Endothelial cell of umbilical vein (primary cell): ENCODE data around the gene TLNRD1. TPM values are rescaled to one million over a fixed set of nuclear protein-coding genes. Genes with fewer than 3 reads are reported as not detected.

Experiments used
- BruUV-seq: library from RNA; stranded (reverse); fragments of 400-500 nt; replicated peaks from 2 replicates; lab custom pipeline; 2021; lab: Mats Ljungman, UMichigan
- CTCF ChIA-PET: fragments of 300-600, 350-600 bp; sonication (Branson Sonifier 250); formaldehyde crosslinking; loops from one replicate; lab custom pipeline; 2021; ENCODE audit warnings: antibody characterized with exemption, inconsistent platforms; lab: Charles Lee
- POLR2A ChIA-PET: fragments of 300-600, 350-600 bp; sonication (Branson Sonifier 250); formaldehyde crosslinking; loops from one replicate; lab custom pipeline; 2021; ENCODE audit warnings: antibody characterized with exemption, inconsistent platforms; lab: Charles Lee
- DNase-seq: peaks from one replicate; pipeline ENCODE4 v3.0.0-alpha.2; 2011; ENCODE audit warnings: low read depth, low spot score
- FAIRE-seq: peaks from 2 replicates; lab custom pipeline; 2011; peaks lifted over from hg19 to GRCh38; lab: Jason Lieb, UNC
- H2AFZ ChIP-seq: 2 replicates; pipeline ENCODE4 v1.6.0; 2012; ENCODE audit warnings: low read depth, low read length, control low read depth, inconsistent platforms
- H3K27ac ChIP-seq: 2 replicates; pipeline ENCODE4 v1.5.1; 2011; ENCODE audit warnings: low read depth, mild to moderate bottlenecking, control low read depth, low read length, moderate library complexity; ENCODE audit not compliant: insufficient read depth
- H3K27me3 ChIP-seq, 2 experiments: 2 replicates each; pipeline versions ENCODE4 v1.6.0 to v1.6.1; 2011; ENCODE audit warnings: low read length in 2 of 2, mixed read lengths in 1 of 2; ENCODE audit not compliant: control insufficient read depth in 2 of 2, insufficient read depth in 2 of 2
- H3K36me3 ChIP-seq, 2 experiments: 2 replicates in 1 of 2; 3 replicates in 1 of 2; pipeline ENCODE4 v1.5.1; 2011; ENCODE audit warnings: low read length in 2 of 2, mild to moderate bottlenecking in 1 of 2, moderate library complexity in 1 of 2; ENCODE audit not compliant: control insufficient read depth in 2 of 2, insufficient read depth in 2 of 2; ENCODE audit errors: extremely low read depth in 1 of 2
- H3K4me1 ChIP-seq: 3 replicates; pipeline ENCODE4 v1.5.1; 2011; ENCODE audit warnings: mild to moderate bottlenecking, low read length; ENCODE audit not compliant: control insufficient read depth, insufficient read depth; ENCODE audit errors: extremely low read depth
- H3K4me2 ChIP-seq: 2 replicates; pipeline ENCODE4 v1.6.1; 2011; ENCODE audit warnings: low read length, control low read depth, mixed read lengths; ENCODE audit not compliant: insufficient read depth
- H3K4me3 ChIP-seq, 3 experiments: fragments of 200-600 bp in 1 of 3; sonication (generic), shearing (Covaris generic) in 1 of 3; replicated peaks in 1 of 3; 2 replicates each; pipeline ENCODE4 v1.5.1; 2011 to 2016; ENCODE audit warnings: control low read depth in 3 of 3, low read length in 3 of 3, mild to moderate bottlenecking in 2 of 3, inconsistent platforms in 1 of 3, low read depth in 1 of 3, moderate library complexity in 1 of 3; ENCODE audit not compliant: insufficient read depth in 1 of 3
- H3K79me2 ChIP-seq: 2 replicates; pipeline ENCODE4 v1.6.0; 2012; ENCODE audit warnings: low read length, inconsistent platforms; ENCODE audit not compliant: control insufficient read depth, insufficient read depth
- H3K9ac ChIP-seq: replicated peaks from 2 replicates; pipeline ENCODE3; 2011; ENCODE audit warnings: low read length, control low read depth; ENCODE audit not compliant: insufficient read depth; ENCODE audit errors: extremely low read depth
- H3K9me1 ChIP-seq: replicated peaks from 3 replicates; pipeline ENCODE4 v1.6.0; 2011; ENCODE audit warnings: mild to moderate bottlenecking, low read length; ENCODE audit not compliant: control insufficient read depth, insufficient read depth; ENCODE audit errors: extremely low read depth
- H3K9me3 ChIP-seq: replicated peaks from 2 replicates; pipeline ENCODE4 v1.5.1; 2012; ENCODE audit warnings: low read length, inconsistent platforms; ENCODE audit not compliant: control insufficient read depth, insufficient read depth
- H4K20me1 ChIP-seq: replicated peaks from 2 replicates; pipeline ENCODE3; 2011; ENCODE audit warnings: mild to moderate bottlenecking, low read length; ENCODE audit not compliant: control insufficient read depth, insufficient read depth; ENCODE audit errors: extremely low read depth
- EZH2 ChIP-seq: IDR thresholded peaks from 2 replicates; pipeline ENCODE4 v1.6.1; 2012; ENCODE audit warnings: borderline replicate concordance, low read depth, mild to moderate bottlenecking, moderate library complexity, low read length, inconsistent platforms; ENCODE audit not compliant: severe bottlenecking
- FOS ChIP-seq: IDR thresholded peaks from 2 replicates; pipeline ENCODE4 v1.6.1; 2011; ENCODE audit warnings: mild to moderate bottlenecking, low read length, moderate library complexity, borderline replicate concordance; ENCODE audit not compliant: insufficient read depth
- MYC ChIP-seq: IDR thresholded peaks from one replicate; pipeline ENCODE4 v1.6.1; 2011; ENCODE audit warnings: mild to moderate bottlenecking, low read depth, low read length
- POLR2A ChIP-seq: IDR thresholded peaks from 2 replicates; pipeline ENCODE4 v1.6.1; 2012; ENCODE audit warnings: low read depth, mild to moderate bottlenecking, control low read depth, low read length
- POLR2AphosphoS5 ChIP-seq: IDR thresholded peaks from 2 replicates; pipeline ENCODE4 v1.6.1; 2012; ENCODE audit warnings: low read depth, mild to moderate bottlenecking, control low read depth, low read length, moderate library complexity; ENCODE audit not compliant: insufficient read depth
- dilution Hi-C: fragments of 300-500 bp; cut with MboI; formaldehyde crosslinking; loops from one replicate; pipeline ENCODE4 v1.15.0; 2019; ENCODE audit warnings: low sequenced_read_pairs; ENCODE audit not compliant: extremely low pct_ligation_motif_present
- intact Hi-C: fragments of 100-400 bp; cut with micrococcal nuclease; formaldehyde crosslinking; loops from one replicate; pipeline ENCODE4 v1.10.0; 2022
- polyA plus RNA-seq, 4 experiments: library from polyadenylated mRNA; depleted of rRNA in 3 of 4; stranded (reverse) in 3 of 4; unstranded in 1 of 4; fragments of >200 nt; gene quantifications; 2 replicates each; pipeline versions ENCODE4 v1.2.1 to v1.2.3, GENCODE V29; 2011 to 2012; ENCODE audit warnings: missing spikeins in 1 of 4
- total RNA-seq: library from RNA; stranded (reverse); gene quantifications from 2 replicates; pipeline ENCODE4 v1.2.3, GENCODE V29; 2021
- TF ChIP-seq, protein P1 (sequence below): IDR thresholded peaks from 2 replicates; pipeline ENCODE4 v1.6.1; 2011; ENCODE audit not compliant: insufficient read depth, insufficient read length
- TF ChIP-seq, protein P2 (sequence below), 2 donors: IDR thresholded peaks; 1 replicate in 1 of 2; 2 replicates in 1 of 2; pipeline ENCODE4 v1.5.1; 2011; ENCODE audit warnings: low read length in 2 of 2, mild to moderate bottlenecking in 2 of 2, moderate library complexity in 2 of 2, control low read depth in 1 of 2, inconsistent platforms in 1 of 2, low read depth in 1 of 2; ENCODE audit not compliant: insufficient read depth in 1 of 2; ENCODE audit errors: extremely low read depth in 1 of 2

Gene TLNRD1
- total and polyA plus RNA-seq, 2 donors (not counting 3 experiments of a cell fraction or from before 2014, with no cell fraction given) = 17.8 to 33.0 TPM

DNA sequence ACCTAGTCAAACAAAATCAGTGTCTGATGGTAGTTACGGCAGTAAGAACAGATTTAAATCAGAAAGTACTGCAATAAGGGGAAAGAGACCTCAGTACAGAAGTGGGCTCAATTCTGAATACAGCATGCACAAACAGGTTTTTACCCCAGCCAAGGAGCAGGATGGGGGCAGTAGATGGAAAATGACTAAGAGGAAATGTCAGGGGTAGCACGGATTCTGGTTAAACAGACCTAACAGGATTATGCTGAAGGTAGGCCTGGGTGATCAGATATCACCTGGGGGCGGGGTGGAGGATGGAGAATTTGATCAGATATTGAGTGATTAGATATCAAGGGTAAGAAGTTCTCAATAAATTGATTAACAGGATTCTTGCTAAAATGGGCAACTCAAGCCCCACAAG lies 30.1 kb upstream of the TLNRD1 start:
- POLR2A ChIA-PET = no interaction called here

DNA sequence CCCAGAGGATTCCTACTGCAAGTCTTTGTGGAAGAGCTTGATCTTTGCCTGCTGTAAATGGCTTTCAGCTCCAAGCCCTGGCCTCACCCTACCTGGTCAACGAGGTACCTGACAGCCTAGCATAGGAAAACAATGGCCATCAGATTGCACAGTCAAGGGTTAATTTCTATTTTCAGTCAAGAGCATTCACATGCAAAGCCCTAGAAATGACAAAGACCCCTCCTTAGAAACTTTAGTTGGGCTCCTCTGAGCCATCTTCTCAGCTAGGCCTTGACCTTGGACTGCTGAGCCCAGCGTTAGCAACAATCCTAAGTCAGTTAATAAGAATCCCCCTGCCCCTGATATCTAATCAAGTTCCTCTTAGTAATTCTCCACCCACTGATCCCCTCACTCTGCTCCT lies 29.6 kb upstream of the TLNRD1 start:
- Histone ChIP-seq H3K27me3 (no peaks in the 10 kb centered on the region), H3K79me2 (no peaks in the 10 kb centered on the region), H3K4me2 (no peak overlapping the region), H3K36me3 (peaks cover 0 to 6% of the 10 kb centered on the region in 2 experiments), H4K20me1 (no peaks in the 10 kb centered on the region), H3K4me3 (no peak overlapping the region), H3K9me1 (no peaks in the 10 kb centered on the region), H3K27ac (no peak overlapping the region), H3K4me1 (no peaks in the 10 kb centered on the region), H3K9ac (no peak overlapping the region), H3K9me3 (no peaks in the 10 kb centered on the region), H2AFZ (no peak overlapping the region)
- ChIA-PET POLR2A (no interaction called here), CTCF (interaction anchor here (1.6 to 6.5 kb wide), 9 partner anchors 12 to 553 kb away, joined by 4 to 101 read pairs (median 30); partner anchors contain the start of gene CEMIP)
- FAIRE-seq = no peak
- BruUV-seq = no TSS peak
- intact Hi-C loops = loop anchor here (2.0 to 5.0 kb wide), 3 partner anchors 36 to 310 kb away; no protein-coding TSS in a partner anchor
- dilution Hi-C loops = no loop called here
- DNase-seq = no peak
- TF ChIP-seq EZH2 = no peak
- no peak for TF ChIP-seq POLR2AphosphoS5
- TF ChIP-seq, protein P1, sequence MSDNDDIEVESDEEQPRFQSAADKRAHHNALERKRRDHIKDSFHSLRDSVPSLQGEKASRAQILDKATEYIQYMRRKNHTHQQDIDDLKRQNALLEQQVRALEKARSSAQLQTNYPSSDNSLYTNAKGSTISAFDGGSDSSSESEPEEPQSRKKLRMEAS = no peak
- TF ChIP-seq POLR2A = no peak
- no peak for TF ChIP-seq FOS
- TF ChIP-seq, protein P2, sequence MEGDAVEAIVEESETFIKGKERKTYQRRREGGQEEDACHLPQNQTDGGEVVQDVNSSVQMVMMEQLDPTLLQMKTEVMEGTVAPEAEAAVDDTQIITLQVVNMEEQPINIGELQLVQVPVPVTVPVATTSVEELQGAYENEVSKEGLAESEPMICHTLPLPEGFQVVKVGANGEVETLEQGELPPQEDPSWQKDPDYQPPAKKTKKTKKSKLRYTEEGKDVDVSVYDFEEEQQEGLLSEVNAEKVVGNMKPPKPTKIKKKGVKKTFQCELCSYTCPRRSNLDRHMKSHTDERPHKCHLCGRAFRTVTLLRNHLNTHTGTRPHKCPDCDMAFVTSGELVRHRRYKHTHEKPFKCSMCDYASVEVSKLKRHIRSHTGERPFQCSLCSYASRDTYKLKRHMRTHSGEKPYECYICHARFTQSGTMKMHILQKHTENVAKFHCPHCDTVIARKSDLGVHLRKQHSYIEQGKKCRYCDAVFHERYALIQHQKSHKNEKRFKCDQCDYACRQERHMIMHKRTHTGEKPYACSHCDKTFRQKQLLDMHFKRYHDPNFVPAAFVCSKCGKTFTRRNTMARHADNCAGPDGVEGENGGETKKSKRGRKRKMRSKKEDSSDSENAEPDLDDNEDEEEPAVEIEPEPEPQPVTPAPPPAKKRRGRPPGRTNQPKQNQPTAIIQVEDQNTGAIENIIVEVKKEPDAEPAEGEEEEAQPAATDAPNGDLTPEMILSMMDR (IDR thresholded peaks at IDR 0.05; ENCODE audit: extremely low read depth in 1 of 2, insufficient read depth in 1 of 2, low read depth in 1 of 2, low read length in 2 of 2) = no peak

More for the DNA sequence above, 30.1 kb upstream of the TLNRD1 start:
- dilution Hi-C loops = no loop called here
- Histone ChIP-seq H4K20me1 (no peaks in the 10 kb centered on the region), H3K4me3 (no peak overlapping the region), H3K36me3 (peaks cover 0 to 6% of the 10 kb centered on the region in 2 experiments), H3K79me2 (no peaks in the 10 kb centered on the region), H3K27ac (no peak overlapping the region), H3K9me3 (no peaks in the 10 kb centered on the region), H2AFZ (no peak overlapping the region), H3K27me3 (no peaks in the 10 kb centered on the region), H3K9me1 (no peaks in the 10 kb centered on the region), H3K4me2 (no peak overlapping the region), H3K4me1 (no peaks in the 10 kb centered on the region), H3K9ac (no peak overlapping the region)
- CTCF ChIA-PET = interaction anchor here (0.8 to 6.5 kb wide), 46 partner anchors 9 to 552 kb away, joined by 3 to 101 read pairs (median 5); partner anchors contain the start of genes ABHD17C, CEMIP and MESD
- TF ChIP-seq MYC = no peak
- TF ChIP-seq POLR2A = no peak
- no peak for TF ChIP-seq FOS
- intact Hi-C loops = loop anchor here (1.0 to 5.0 kb wide), 7 partner anchors 36 to 551 kb away; partner anchors contain the start of gene CEMIP
- FAIRE-seq = peak; percentile 49
- no peak for DNase-seq
- no TSS peak for BruUV-seq
